T-helper 2 cell treated with Interferon-gamma antibody and Interleukin-4, amounts not matched to agents 5 μg/mL and 100 μg/mL, for 36 hours (primary cell): ENCODE measurements around the gene CLDN9.

Experiments
- DNase-seq: peaks from one replicate; pipeline ENCODE4 v3.0.0; 2021; ENCODE audit warnings: low spot score
- H3K27ac Mint-ChIP-seq: one replicate; pipeline ENCODE4 v1.8.0; 2021; ENCODE audit warnings: mild to moderate bottlenecking, mixed read lengths
- H3K27me3 Mint-ChIP-seq: one replicate; pipeline ENCODE4 v1.8.0; 2021; ENCODE audit warnings: low read depth, mixed read lengths
- H3K36me3 Mint-ChIP-seq: one replicate; pipeline ENCODE4 v1.8.0; 2021; ENCODE audit warnings: low read depth, mixed read lengths
- H3K4me1 Mint-ChIP-seq: one replicate; pipeline ENCODE4 v1.8.0; 2021; ENCODE audit warnings: low read depth, mixed read lengths
- H3K4me3 Mint-ChIP-seq: one replicate; pipeline ENCODE4 v1.8.0; 2022; ENCODE audit warnings: mild to moderate bottlenecking, moderate library complexity, mixed read lengths
- H3K9me3 Mint-ChIP-seq: one replicate; pipeline ENCODE4 v1.8.0; 2021; ENCODE audit warnings: mixed read lengths

The CLDN9 gene

GRCh38 chr16:3063625-3064386, 51.1 kb downstream of the CLDN9 start:
- peaks cover 48% of the 10 kb centered on the region for H3K4me1 Mint-ChIP-seq
- peak overlapping the region; percentile 80 for H3K27ac Mint-ChIP-seq
- H3K27me3 Mint-ChIP-seq: no peaks in the 10 kb centered on the region
- peaks cover 56% of the 10 kb centered on the region for H3K36me3 Mint-ChIP-seq
- peaks cover 4% of the 10 kb centered on the region for H3K9me3 Mint-ChIP-seq
- H3K4me3 Mint-ChIP-seq: peak overlapping the region; percentile 100
- no peak for DNase-seq
